ENCODE measurements around the gene PTPN21.

DNA sequence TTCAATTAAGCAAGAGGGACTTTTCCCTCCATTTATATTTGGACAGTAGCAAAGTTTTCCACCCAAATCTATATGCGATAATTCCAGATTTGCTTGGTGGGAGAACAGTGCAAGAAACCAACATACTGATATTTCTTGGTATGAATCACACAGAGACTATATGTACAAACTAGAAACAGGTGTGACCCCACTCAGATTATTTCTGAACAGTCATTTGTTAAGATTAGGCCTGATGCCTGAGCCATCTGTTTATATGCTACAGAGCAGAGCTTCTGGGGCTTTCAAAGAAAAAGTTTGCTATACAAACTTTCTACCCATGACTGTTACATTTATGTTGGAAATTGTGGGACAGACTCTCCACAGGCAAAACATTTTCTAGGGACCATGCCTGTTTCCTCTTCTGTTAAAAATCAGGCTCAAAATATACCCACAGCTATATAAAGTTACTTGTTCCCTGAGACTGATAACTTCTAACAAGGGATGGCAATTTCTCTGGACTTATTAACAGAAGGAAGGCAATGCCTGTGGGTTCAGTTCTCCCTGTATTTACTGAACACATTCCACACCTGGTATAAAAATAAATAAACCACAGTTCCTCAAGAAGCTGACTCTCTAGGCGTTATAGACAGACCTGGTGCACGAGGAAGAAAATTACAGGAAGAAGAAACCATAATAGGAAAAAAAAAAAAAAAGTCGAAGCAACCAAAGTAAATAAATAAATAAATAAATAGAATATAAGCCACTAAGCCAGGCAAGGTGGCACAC lies 8.0 kb downstream of the PTPN21 start:
- TF ChIP-seq, protein P1, sequence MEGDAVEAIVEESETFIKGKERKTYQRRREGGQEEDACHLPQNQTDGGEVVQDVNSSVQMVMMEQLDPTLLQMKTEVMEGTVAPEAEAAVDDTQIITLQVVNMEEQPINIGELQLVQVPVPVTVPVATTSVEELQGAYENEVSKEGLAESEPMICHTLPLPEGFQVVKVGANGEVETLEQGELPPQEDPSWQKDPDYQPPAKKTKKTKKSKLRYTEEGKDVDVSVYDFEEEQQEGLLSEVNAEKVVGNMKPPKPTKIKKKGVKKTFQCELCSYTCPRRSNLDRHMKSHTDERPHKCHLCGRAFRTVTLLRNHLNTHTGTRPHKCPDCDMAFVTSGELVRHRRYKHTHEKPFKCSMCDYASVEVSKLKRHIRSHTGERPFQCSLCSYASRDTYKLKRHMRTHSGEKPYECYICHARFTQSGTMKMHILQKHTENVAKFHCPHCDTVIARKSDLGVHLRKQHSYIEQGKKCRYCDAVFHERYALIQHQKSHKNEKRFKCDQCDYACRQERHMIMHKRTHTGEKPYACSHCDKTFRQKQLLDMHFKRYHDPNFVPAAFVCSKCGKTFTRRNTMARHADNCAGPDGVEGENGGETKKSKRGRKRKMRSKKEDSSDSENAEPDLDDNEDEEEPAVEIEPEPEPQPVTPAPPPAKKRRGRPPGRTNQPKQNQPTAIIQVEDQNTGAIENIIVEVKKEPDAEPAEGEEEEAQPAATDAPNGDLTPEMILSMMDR (IDR thresholded peaks at IDR 0.05) = no peak
- TF ChIP-seq POLR2AphosphoS5 (IDR thresholded peaks at IDR 0.05; ENCODE audit: low read depth, low read length) (no peak), SIN3A (IDR thresholded peaks at IDR 0.05; ENCODE audit: borderline replicate concordance, insufficient read depth, low read depth, low read length) (no peak)
- TF ChIP-seq, protein P2, sequence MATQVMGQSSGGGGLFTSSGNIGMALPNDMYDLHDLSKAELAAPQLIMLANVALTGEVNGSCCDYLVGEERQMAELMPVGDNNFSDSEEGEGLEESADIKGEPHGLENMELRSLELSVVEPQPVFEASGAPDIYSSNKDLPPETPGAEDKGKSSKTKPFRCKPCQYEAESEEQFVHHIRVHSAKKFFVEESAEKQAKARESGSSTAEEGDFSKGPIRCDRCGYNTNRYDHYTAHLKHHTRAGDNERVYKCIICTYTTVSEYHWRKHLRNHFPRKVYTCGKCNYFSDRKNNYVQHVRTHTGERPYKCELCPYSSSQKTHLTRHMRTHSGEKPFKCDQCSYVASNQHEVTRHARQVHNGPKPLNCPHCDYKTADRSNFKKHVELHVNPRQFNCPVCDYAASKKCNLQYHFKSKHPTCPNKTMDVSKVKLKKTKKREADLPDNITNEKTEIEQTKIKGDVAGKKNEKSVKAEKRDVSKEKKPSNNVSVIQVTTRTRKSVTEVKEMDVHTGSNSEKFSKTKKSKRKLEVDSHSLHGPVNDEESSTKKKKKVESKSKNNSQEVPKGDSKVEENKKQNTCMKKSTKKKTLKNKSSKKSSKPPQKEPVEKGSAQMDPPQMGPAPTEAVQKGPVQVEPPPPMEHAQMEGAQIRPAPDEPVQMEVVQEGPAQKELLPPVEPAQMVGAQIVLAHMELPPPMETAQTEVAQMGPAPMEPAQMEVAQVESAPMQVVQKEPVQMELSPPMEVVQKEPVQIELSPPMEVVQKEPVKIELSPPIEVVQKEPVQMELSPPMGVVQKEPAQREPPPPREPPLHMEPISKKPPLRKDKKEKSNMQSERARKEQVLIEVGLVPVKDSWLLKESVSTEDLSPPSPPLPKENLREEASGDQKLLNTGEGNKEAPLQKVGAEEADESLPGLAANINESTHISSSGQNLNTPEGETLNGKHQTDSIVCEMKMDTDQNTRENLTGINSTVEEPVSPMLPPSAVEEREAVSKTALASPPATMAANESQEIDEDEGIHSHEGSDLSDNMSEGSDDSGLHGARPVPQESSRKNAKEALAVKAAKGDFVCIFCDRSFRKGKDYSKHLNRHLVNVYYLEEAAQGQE (IDR thresholded peaks at IDR 0.05; ENCODE audit: insufficient read depth in 1 of 2, low read depth in 2 of 2, low read length in 1 of 2) = no peak
